Prostate gland (tissue), 2 donors: Measurements from ENCODE around the gene WNT5A. TPM values are rescaled to one million over a fixed set of nuclear protein-coding genes. Genes with fewer than 3 reads are reported as not detected.

Experiments used
- DNase-seq: peaks from one replicate; pipeline ENCODE4 v3.0.0-alpha.2; 2019; ENCODE audit warnings: low spot score
- H3K27ac ChIP-seq, 2 donors: fragments of 200-600 bp; sonication (generic); 2 replicates each; pipeline ENCODE4 v1.5.1; 2017 to 2019
- H3K27me3 ChIP-seq: fragments of 200-600 bp; sonication (generic); replicated peaks from 2 replicates; pipeline ENCODE4 v1.5.1; 2019; ENCODE audit not compliant: insufficient read depth
- H3K36me3 ChIP-seq, 2 donors: fragments of 200-600 bp; sonication (generic); 1 replicate in 1 of 2; 2 replicates in 1 of 2; pipeline versions ENCODE4 v1.5.1 to v1.8.1; 2017 to 2019
- H3K4me1 ChIP-seq: fragments of 200-600 bp; sonication (generic); replicated peaks from 2 replicates; pipeline ENCODE4 v1.5.1; 2019
- H3K4me3 ChIP-seq, 2 donors: fragments of 200-600 bp; sonication (generic); 2 replicates each; pipeline ENCODE4 v1.5.1; 2017 to 2019
- H3K9me3 ChIP-seq: fragments of 200-600 bp; sonication (generic); 2 replicates; pipeline ENCODE4 v1.5.1; 2017
- CTCF ChIP-seq, 4 experiments: fragments of 200-600 bp in 2 of 4; fragments of 450-650 bp in 2 of 4; sonication (generic) in 2 of 4; IDR thresholded peaks; 1 replicate in 3 of 4; 2 replicates in 1 of 4; pipeline ENCODE4 v1.5.1; 2016 to 2019; ENCODE audit warnings: antibody characterized with exemption in 4 of 4, mild to moderate bottlenecking in 2 of 4, moderate library complexity in 2 of 4
- POLR2A ChIP-seq: fragments of 450-650 bp; IDR thresholded peaks from one replicate; pipeline ENCODE4 v1.6.1; 2016; ENCODE audit warnings: antibody characterized with exemption, mild to moderate bottlenecking
- POLR2AphosphoS5 ChIP-seq: sonication (generic); formaldehyde crosslinking; IDR thresholded peaks from one replicate; pipeline ENCODE4 v1.6.1; 2017; ENCODE audit warnings: antibody characterized with exemption
- WGBS: methylation state at CpG from one replicate; pipeline ENCODE4 v1.1.5; 2018; 5-methylcytosine and 5-hydroxymethylcytosine counted together
- intact Hi-C: fragments of 100-400 bp; cut with DNase I; formaldehyde crosslinking; loops from one replicate; pipeline ENCODE4 v1.14.2; 2022
- total RNA-seq, 2 donors: library from RNA; depleted of rRNA; stranded (reverse); fragments of >200 nt; gene quantifications; one replicate each; pipeline ENCODE4 v1.1.0, GENCODE V29; 2016

WNT5A gene
- total RNA-seq, 2 donors from 2014 or later, result 9.5 to 14.3 TPM

GRCh38 chr3:55498520-55498919, 11.4 kb upstream of the WNT5A start:
- no peak for DNase-seq
- no peaks in the 10 kb centered on the region for H3K27me3 ChIP-seq
- no peak overlapping the region for H3K27ac ChIP-seq
- no peak for TF ChIP-seq CTCF (IDR thresholded peaks at IDR 0.05)
- TF ChIP-seq POLR2AphosphoS5, result no peak
- TF ChIP-seq POLR2A, result no peak
- no peaks in the 10 kb centered on the region for H3K4me1 ChIP-seq
- 80% methylated on average over 4 of the region's 4 CpGs for WGBS
- intact Hi-C loops, result no loop called here
- H3K4me3 ChIP-seq, result no peak overlapping the region
- no peaks in the 10 kb centered on the region for H3K36me3 ChIP-seq
- no peaks in the 10 kb centered on the region for H3K9me3 ChIP-seq

GRCh38 chr3:55497250-55497649, 10.1 kb upstream of the WNT5A start:
- intact Hi-C loops, result no loop called here
- H3K9me3 ChIP-seq, result no peaks in the 10 kb centered on the region
- TF ChIP-seq CTCF (IDR thresholded peaks at IDR 0.05) (no peak), POLR2AphosphoS5 (no peak), POLR2A (no peak)
- H3K4me1 ChIP-seq, result no peaks in the 10 kb centered on the region
- H3K27me3 ChIP-seq, result no peaks in the 10 kb centered on the region
- no peak overlapping the region for H3K27ac ChIP-seq
- H3K36me3 ChIP-seq, result no peaks in the 10 kb centered on the region
- no peak overlapping the region for H3K4me3 ChIP-seq
- no peak for DNase-seq

DNA sequence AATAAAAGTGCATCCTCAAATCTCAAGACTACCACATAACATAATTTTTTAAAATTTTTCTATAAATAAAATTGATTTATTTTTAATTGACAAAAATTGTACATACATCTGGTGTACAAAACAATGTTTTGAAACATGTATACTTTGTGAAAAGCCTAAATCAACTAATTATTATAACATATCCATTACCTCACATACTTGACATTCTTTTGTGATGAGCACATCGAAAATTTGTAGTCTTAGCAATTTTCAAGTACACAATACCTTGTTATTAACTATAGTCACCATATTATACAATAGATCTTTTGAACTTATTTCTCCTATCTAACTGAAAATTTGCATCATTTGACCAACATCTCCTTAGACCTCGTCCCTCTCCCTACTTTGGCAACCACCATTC, 7.9 kb upstream of the WNT5A start:
- TF ChIP-seq POLR2A (no peak), CTCF (IDR thresholded peaks at IDR 0.05) (no peak), POLR2AphosphoS5 (no peak)
- no peak overlapping the region for H3K27ac ChIP-seq
- H3K4me1 ChIP-seq, result peaks cover 3% of the 10 kb centered on the region
- intact Hi-C loops, result no loop called here
- H3K36me3 ChIP-seq, result no peaks in the 10 kb centered on the region
- whole genome bisulfite sequencing, result 86% methylated on average over 2 of the region's 2 CpGs
- no peaks in the 10 kb centered on the region for H3K9me3 ChIP-seq
- DNase-seq, result no peak
- no peak overlapping the region for H3K4me3 ChIP-seq
- no peaks in the 10 kb centered on the region for H3K27me3 ChIP-seq

DNA sequence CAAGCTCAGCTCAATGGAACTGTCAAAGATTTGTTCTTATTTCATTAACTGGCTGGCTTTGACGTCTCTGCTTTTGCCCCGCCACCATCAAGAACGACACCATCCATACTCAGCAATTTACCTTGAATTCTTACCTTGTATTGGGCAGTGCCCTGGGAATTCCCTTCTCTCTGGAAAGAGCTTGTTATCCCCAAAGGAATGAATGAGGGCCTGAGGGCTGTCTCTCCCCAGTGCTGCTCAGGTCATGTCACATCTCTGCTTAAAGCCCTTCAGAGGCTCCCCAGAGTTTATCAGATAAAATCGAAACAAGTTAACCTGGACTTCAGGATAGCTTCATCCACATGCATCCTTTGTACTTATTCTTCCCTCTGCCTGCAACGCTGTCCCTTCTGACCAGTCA, 5.9 kb upstream of the WNT5A start:
- 86% methylated on average over 5 of the region's 5 CpGs for WGBS
- H3K27ac ChIP-seq, result no peak overlapping the region
- no peak for DNase-seq
- H3K36me3 ChIP-seq, result no peaks in the 10 kb centered on the region
- no peaks in the 10 kb centered on the region for H3K9me3 ChIP-seq
- peaks cover 2% of the 10 kb centered on the region for H3K27me3 ChIP-seq
- intact Hi-C loops, result no loop called here
- H3K4me1 ChIP-seq, result peaks cover 3% of the 10 kb centered on the region
- H3K4me3 ChIP-seq, result no peak overlapping the region
- TF ChIP-seq CTCF (IDR thresholded peaks at IDR 0.05) (no peak), POLR2AphosphoS5 (no peak), POLR2A (no peak)

GRCh38 chr3:55491296-55491816, 4.2 kb upstream of the WNT5A start:
- Histone ChIP-seq H3K9me3 (no peaks in the 10 kb centered on the region), H3K27me3 (peaks cover 2% of the 10 kb centered on the region), H3K4me1 (peaks cover 3% of the 10 kb centered on the region), H3K27ac (no peak overlapping the region), H3K4me3 (no peak overlapping the region), H3K36me3 (no peaks in the 10 kb centered on the region)
- peak; percentile 50 for DNase-seq
- WGBS, result 18% methylated on average over 7 of the region's 7 CpGs
- intact Hi-C loops, result no loop called here
- TF ChIP-seq POLR2AphosphoS5 (peak; percentile 74), POLR2A (no peak)
